HEK293 (cell line): Measurements from ENCODE around the gene GALNT13.

ENCODE experiments used
- CTCF ChIA-PET: fragments of 350-600 bp; formaldehyde crosslinking; extraction: SDS; loops from one replicate; lab custom pipeline; 2021; ENCODE audit warnings: antibody characterized with exemption; lab: Yijun Ruan, JAX
- POLR2A ChIA-PET: fragments of 300-600 bp; formaldehyde crosslinking; extraction: SDS; loops from one replicate; lab custom pipeline; 2020; ENCODE audit warnings: antibody characterized with exemption, inconsistent platforms; lab: Yijun Ruan, JAX
- H3K27ac ChIP-seq: fragments of 200-500 bp; sonication (Bioruptor generic); 2 replicates; pipeline ENCODE4 v1.5.1; 2014; ENCODE audit warnings: low read depth, low read length, control low read depth, inconsistent platforms; ENCODE audit errors: extremely low read depth
- H3K36me3 ChIP-seq, 2 experiments: fragments of 200-500 bp in 1 of 2; sonication (Bioruptor generic) in 1 of 2; 1 replicate in 1 of 2; 2 replicates in 1 of 2; pipeline ENCODE4 v1.5.1; 2014 to 2017; ENCODE audit warnings: inconsistent platforms in 2 of 2, low read length in 2 of 2; ENCODE audit not compliant: control insufficient read depth in 2 of 2, insufficient read depth in 1 of 2
- H3K4me1 ChIP-seq: fragments of 200-500 bp; sonication (Bioruptor generic); 2 replicates; pipeline ENCODE4 v1.5.1; 2014; ENCODE audit warnings: mild to moderate bottlenecking, low read length, inconsistent platforms; ENCODE audit not compliant: control insufficient read depth, insufficient read depth
- H3K4me3 ChIP-seq: 2 replicates; pipeline ENCODE4 v1.5.1; 2011; ENCODE audit warnings: low read depth, mild to moderate bottlenecking, control low read depth, low read length, moderate library complexity
- H3K9me3 ChIP-seq: fragments of 200-500 bp; sonication (Bioruptor generic); 2 replicates; pipeline ENCODE4 v1.5.1; 2014; ENCODE audit warnings: low read depth, low read length, inconsistent platforms; ENCODE audit not compliant: control insufficient read depth, insufficient read depth
- BCL11B ChIP-seq: fragments of 450-650 bp; formaldehyde crosslinking; IDR thresholded peaks from 2 replicates; pipeline ENCODE4 v1.5.1; 2016; ENCODE audit warnings: low read depth, missing biosample characterization, missing genetic modification characterization
- ELK4 ChIP-seq: IDR thresholded peaks from 2 replicates; pipeline ENCODE4 v1.6.1; 2011; ENCODE audit warnings: mild to moderate bottlenecking, low read depth, low read length, borderline replicate concordance
- GLIS1 ChIP-seq: fragments of 450-650 bp; formaldehyde crosslinking; IDR thresholded peaks from 2 replicates; pipeline ENCODE4 v1.5.1; 2016; ENCODE audit warnings: missing biosample characterization, missing genetic modification characterization
- GLIS2 ChIP-seq: fragments of 450-650 bp; formaldehyde crosslinking; IDR thresholded peaks from 2 replicates; pipeline ENCODE4 v1.5.1; 2016; ENCODE audit warnings: missing biosample characterization, missing genetic modification characterization
- HOXA7 ChIP-seq: sonication (generic); formaldehyde crosslinking; IDR thresholded peaks from 2 replicates; pipeline ENCODE4 v1.8.1; 2022; ENCODE audit warnings: missing genetic modification reagents, borderline replicate concordance
- IKZF3 ChIP-seq: fragments of 450-650 bp; IDR thresholded peaks from 2 replicates; pipeline ENCODE4 v1.5.0; 2018; ENCODE audit warnings: missing biosample characterization, mild to moderate bottlenecking, missing genetic modification characterization, moderate library complexity
- KLF8 ChIP-seq: fragments of 450-650 bp; formaldehyde crosslinking; IDR thresholded peaks from 2 replicates; pipeline ENCODE4 v1.5.1; 2016; ENCODE audit warnings: missing biosample characterization, missing genetic modification characterization
- YY1 ChIP-seq: fragments of 450-650 bp; formaldehyde crosslinking; IDR thresholded peaks from 2 replicates; pipeline ENCODE4 v1.5.1; 2018; ENCODE audit warnings: missing biosample characterization, missing genetic modification characterization
- ZBTB49 ChIP-seq: fragments of 450-650 bp; formaldehyde crosslinking; IDR thresholded peaks from 2 replicates; pipeline ENCODE4 v1.5.1; 2016; ENCODE audit warnings: missing biosample characterization, missing genetic modification characterization, low read depth
- ZIC2 ChIP-seq: fragments of 450-650 bp; formaldehyde crosslinking; IDR thresholded peaks from 2 replicates; pipeline ENCODE4 v1.5.1; 2016; ENCODE audit warnings: missing biosample characterization, missing genetic modification characterization
- ZNF112 ChIP-seq: fragments of 450-650 bp; formaldehyde crosslinking; IDR thresholded peaks from 2 replicates; pipeline ENCODE4 v1.5.0; 2017; ENCODE audit warnings: missing biosample characterization, missing genetic modification characterization
- ZNF157 ChIP-seq: fragments of 450-650 bp; formaldehyde crosslinking; IDR thresholded peaks from 2 replicates; pipeline ENCODE4 v1.5.1; 2016; ENCODE audit warnings: missing biosample characterization, missing genetic modification characterization
- ZNF174 ChIP-seq: fragments of 450-650 bp; formaldehyde crosslinking; IDR thresholded peaks from 2 replicates; pipeline ENCODE4 v1.5.0; 2017; ENCODE audit warnings: missing biosample characterization, mild to moderate bottlenecking, missing genetic modification characterization
- ZNF324 ChIP-seq: fragments of 450-650 bp; formaldehyde crosslinking; IDR thresholded peaks from 2 replicates; pipeline ENCODE4 v1.5.1; 2016; ENCODE audit warnings: missing biosample characterization, missing genetic modification characterization
- ZNF354C ChIP-seq: fragments of 450-650 bp; formaldehyde crosslinking; IDR thresholded peaks from 2 replicates; pipeline ENCODE4 v1.5.1; 2016; ENCODE audit warnings: missing biosample characterization, missing genetic modification characterization, low read depth, borderline replicate concordance
- ZNF362 ChIP-seq: fragments of 450-650 bp; formaldehyde crosslinking; IDR thresholded peaks from 2 replicates; pipeline ENCODE4 v1.5.1; 2016; ENCODE audit warnings: missing biosample characterization, missing genetic modification characterization
- ZNF473 ChIP-seq: fragments of 450-650 bp; formaldehyde crosslinking; IDR thresholded peaks from 2 replicates; pipeline ENCODE4 v1.5.1; 2017; ENCODE audit warnings: missing biosample characterization, missing genetic modification characterization
- ZNF510 ChIP-seq: fragments of 450-650 bp; formaldehyde crosslinking; IDR thresholded peaks from 2 replicates; pipeline ENCODE4 v1.5.1; 2018; ENCODE audit warnings: mild to moderate bottlenecking, missing genetic modification characterization, missing biosample characterization; ENCODE audit not compliant: insufficient replicate concordance
- ZNF549 ChIP-seq: fragments of 450-650 bp; IDR thresholded peaks from 2 replicates; pipeline ENCODE4 v1.5.1; 2018; ENCODE audit warnings: missing biosample characterization, missing genetic modification characterization, mild to moderate bottlenecking, inconsistent platforms, moderate library complexity
- ZNF610 ChIP-seq: fragments of 450-650 bp; formaldehyde crosslinking; IDR thresholded peaks from 2 replicates; pipeline ENCODE4 v1.5.1; 2016; ENCODE audit warnings: missing biosample characterization, missing genetic modification characterization, borderline replicate concordance
- ZNF645 ChIP-seq: fragments of 450-650 bp; formaldehyde crosslinking; IDR thresholded peaks from 2 replicates; pipeline ENCODE4; 2016; ENCODE audit warnings: missing biosample characterization, missing genetic modification characterization
- ZNF654 ChIP-seq: fragments of 450-650 bp; formaldehyde crosslinking; IDR thresholded peaks from 2 replicates; pipeline ENCODE4 v1.5.1; 2016; ENCODE audit warnings: low read depth, missing biosample characterization, missing genetic modification characterization
- ZNF664 ChIP-seq: fragments of 450-650 bp; formaldehyde crosslinking; IDR thresholded peaks from 2 replicates; pipeline ENCODE4 v1.5.1; 2016; ENCODE audit warnings: missing biosample characterization, missing genetic modification characterization
- ZNF791 ChIP-seq: fragments of 450-650 bp; formaldehyde crosslinking; IDR thresholded peaks from 2 replicates; pipeline ENCODE4 v1.5.1; 2016; ENCODE audit warnings: missing biosample characterization, missing genetic modification characterization
- ZSCAN16 ChIP-seq: fragments of 450-650 bp; formaldehyde crosslinking; IDR thresholded peaks from 2 replicates; pipeline ENCODE4 v1.5.1; 2016; ENCODE audit warnings: missing biosample characterization, missing genetic modification characterization
- TF ChIP-seq, protein P1 (sequence below): fragments of 450-650 bp; formaldehyde crosslinking; IDR thresholded peaks from 2 replicates; pipeline ENCODE4 v1.5.1; 2016; ENCODE audit warnings: missing biosample characterization, missing genetic modification characterization

GALNT13 gene

DNA sequence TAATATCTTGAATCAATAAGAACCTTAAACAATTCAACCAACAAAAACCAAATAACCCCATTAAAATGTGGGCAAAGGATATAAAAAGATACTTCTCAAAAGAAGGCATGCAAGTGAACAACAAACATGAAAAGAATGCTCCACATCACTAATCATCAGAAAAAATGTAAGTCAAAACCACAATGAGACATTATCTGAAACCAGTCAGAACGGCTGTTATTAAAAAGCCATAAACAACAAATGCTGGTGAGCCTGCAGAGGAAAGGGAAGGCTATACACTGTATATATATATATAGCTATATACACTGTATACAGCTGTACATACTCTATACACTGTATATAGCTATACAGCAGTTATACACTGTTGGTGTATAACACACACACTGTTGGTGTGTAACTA, 47.8 kb upstream of the GALNT13 start:
- H3K9me3 ChIP-seq, result no peaks in the 10 kb centered on the region
- no peak overlapping the region for H3K27ac ChIP-seq
- H3K36me3 ChIP-seq, result no peaks in the 10 kb centered on the region
- TF ChIP-seq YY1 (tag by site-specific recombination), result no peak
- TF ChIP-seq ZSCAN16, result no peak
- TF ChIP-seq ZNF324 (tag by site-specific recombination), result no peak
- TF ChIP-seq BCL11B (tag by site-specific recombination), result no peak
- TF ChIP-seq ZNF112, result no peak
- no peak for TF ChIP-seq ZNF354C (tag by site-specific recombination)
- H3K4me1 ChIP-seq, result no peaks in the 10 kb centered on the region
- POLR2A ChIA-PET, result no interaction called here
- CTCF ChIA-PET, result no interaction called here
- no peak overlapping the region for H3K4me3 ChIP-seq

GRCh38 chr2:153828335-153828734, 43.4 kb upstream of the GALNT13 start:
- Histone ChIP-seq H3K4me3 (no peak overlapping the region), H3K9me3 (no peaks in the 10 kb centered on the region), H3K36me3 (no peaks in the 10 kb centered on the region), H3K4me1 (no peaks in the 10 kb centered on the region), H3K27ac (no peak overlapping the region)
- ChIA-PET POLR2A (no interaction called here), CTCF (no interaction called here)
- no peak for TF ChIP-seq ZNF362 (tag by site-specific recombination)
- TF ChIP-seq, protein P1, sequence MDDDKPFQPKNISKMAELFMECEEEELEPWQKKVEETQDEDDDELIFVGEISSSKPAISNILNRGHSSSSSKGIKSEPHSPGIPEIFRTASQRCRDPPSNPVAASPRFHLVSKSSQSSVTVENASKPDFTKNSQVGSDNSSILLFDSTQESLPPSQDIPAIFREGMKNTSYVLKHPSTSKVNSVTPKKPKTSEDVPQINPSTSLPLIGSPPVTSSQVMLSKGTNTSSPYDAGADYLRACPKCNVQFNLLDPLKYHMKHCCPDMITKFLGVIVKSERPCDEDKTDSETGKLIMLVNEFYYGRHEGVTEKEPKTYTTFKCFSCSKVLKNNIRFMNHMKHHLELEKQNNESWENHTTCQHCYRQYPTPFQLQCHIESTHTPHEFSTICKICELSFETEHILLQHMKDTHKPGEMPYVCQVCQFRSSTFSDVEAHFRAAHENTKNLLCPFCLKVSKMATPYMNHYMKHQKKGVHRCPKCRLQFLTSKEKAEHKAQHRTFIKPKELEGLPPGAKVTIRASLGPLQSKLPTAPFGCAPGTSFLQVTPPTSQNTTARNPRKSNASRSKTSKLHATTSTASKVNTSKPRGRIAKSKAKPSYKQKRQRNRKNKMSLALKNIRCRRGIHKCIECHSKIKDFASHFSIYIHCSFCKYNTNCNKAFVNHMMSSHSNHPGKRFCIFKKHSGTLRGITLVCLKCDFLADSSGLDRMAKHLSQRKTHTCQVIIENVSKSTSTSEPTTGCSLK, result no peak
- TF ChIP-seq GLIS2 (tag by site-specific recombination), result no peak
- no peak for TF ChIP-seq IKZF3 (tag by site-specific recombination)
- no peak for TF ChIP-seq ZNF645 (tag by site-specific recombination)
- TF ChIP-seq ZNF157 (tag by site-specific recombination), result no peak
- no peak for TF ChIP-seq ZBTB49 (tag by site-specific recombination)
- no peak for TF ChIP-seq ZNF174 (tag by site-specific recombination)
- TF ChIP-seq ZNF549 (tag by site-specific recombination), result no peak
- TF ChIP-seq ZNF473 (tag by site-specific recombination), result no peak
- TF ChIP-seq HOXA7 (CRISPR knock-in tag), result no peak
- no peak for TF ChIP-seq ELK4
- no peak for TF ChIP-seq ZNF654 (tag by site-specific recombination)
- TF ChIP-seq GLIS1, result no peak
- no peak for TF ChIP-seq ZIC2 (tag by site-specific recombination)
- TF ChIP-seq KLF8 (tag by site-specific recombination), result no peak
- TF ChIP-seq ZNF510 (tag by site-specific recombination), result no peak
- no peak for TF ChIP-seq ZNF610 (tag by site-specific recombination)
- no peak for TF ChIP-seq ZNF664
- TF ChIP-seq ZNF791, result no peak
- TF ChIP-seq, all 188 proteins: peak for 0
